ENCODE data around the gene ATP6V1B1.
"Not testable (repeated sequence)": the region's sequence is repeated elsewhere in the genome, so short reads cannot be mapped to it uniquely, and the experiment has no call there.

Gene ATP6V1B1

DNA sequence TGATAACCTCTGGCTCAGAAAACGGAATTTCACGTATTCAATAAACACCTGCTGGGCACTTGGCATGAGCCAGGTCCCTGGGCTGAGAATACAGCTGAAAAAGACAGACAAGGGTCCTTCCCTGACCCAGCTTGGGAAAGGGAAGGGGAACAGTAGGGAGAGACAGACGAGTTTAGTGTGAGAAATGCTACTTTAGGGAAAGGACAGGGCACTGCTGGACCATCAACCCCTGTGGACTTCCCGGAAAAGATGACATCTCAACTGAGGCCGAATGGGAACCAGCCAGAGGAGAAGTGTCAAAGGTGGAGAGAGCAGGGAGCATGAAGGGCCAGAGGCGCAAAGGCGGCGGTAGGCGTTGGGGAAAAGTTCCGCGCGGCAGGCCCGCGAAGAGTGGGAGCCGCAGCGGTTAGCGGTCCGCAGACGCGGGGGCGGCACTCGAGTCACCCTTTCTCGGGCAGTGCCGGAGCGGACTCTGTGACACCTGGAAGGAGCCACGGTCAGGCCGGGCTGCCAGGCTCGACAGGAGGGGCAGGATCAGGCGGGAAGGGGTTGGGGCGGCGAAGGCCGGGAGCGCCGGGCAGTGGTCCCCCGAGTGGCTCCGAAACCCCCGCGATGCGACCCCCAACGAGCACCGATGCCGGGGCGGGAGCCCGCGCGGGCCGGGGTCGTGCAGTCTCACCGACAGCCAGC is 58.5 kb downstream of the ATP6V1B1 start:
- H3K4me3 Mint-ChIP-seq: peak overlapping the region; percentile 99
- H3K27me3 Mint-ChIP-seq: no peaks in the 10 kb centered on the region
- no peaks in the 10 kb centered on the region for H3K9me3 Mint-ChIP-seq
- peaks cover 5% of the 10 kb centered on the region for H3K36me3 Mint-ChIP-seq
- peak overlapping the region; percentile 99 for H3K27ac Mint-ChIP-seq
- H3K4me1 Mint-ChIP-seq: peaks cover 32% of the 10 kb centered on the region

DNA sequence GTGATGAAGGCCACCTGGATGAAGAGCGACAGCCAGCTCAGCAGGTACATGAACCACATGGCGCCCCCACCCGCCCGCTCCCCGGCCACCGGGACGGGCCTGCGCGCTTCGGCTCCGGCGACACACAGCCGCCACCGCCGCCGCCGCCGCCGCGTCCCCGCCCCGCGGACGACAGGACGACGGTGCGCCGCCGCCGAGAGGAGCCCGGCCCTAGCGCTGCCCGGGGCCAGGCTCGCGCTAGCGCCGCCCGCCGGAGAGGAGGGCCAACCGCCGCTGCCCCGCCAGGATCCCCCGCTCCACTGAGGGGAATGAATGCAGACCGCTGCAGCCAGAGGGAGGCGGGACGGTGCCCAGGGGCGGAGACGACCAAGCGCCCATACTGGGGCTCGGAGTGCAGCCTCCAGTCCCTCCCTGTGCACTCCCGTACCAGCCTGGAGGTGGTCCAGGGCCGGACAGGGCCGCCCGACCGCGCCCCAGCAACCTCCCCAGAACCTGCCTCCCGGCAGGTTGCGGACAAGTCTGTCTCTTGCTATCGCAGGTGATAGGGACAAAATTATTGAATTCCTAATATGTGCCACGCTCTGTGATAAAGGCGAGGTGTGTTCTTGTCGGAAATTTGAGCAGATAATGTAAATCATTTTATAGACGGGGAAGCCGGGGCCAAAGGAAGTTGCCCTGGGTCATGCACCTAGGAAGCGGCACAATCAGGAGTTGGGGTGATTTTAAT is 59.2 kb downstream of the ATP6V1B1 start, which contains the start of gene TEX261:
TEX261 (minus strand) TSS at position 175 of the 727 bp plus-strand sequence; CDS start at position 59, 116 bp downstream.
- Mint-ChIP-seq H3K9me3 (no peaks in the 10 kb centered on the region), H3K4me3 (peak within 1 kb of the TSS; percentile 99), H3K27me3 (no peaks in the 10 kb centered on the region), H3K36me3 (peaks cover 5% of the 10 kb centered on the region), H3K27ac (peak within 1 kb of the TSS; percentile 99), H3K4me1 (peaks cover 32% of the 10 kb centered on the region)

DNA sequence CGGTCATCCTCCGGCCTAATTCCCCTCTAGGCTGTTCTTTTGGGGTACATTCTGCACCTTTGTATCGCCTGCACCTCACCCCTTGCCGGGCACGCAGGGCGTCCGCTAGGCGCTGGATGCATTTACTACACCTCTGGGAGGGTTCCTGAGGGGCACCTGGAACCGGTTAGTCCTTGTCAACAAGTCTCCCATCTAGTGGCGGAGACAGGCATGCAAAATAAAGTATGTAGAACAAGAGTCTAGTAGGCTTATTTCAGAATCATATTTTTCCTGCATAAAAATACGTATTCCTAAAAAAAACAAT is 59.7 kb downstream of the ATP6V1B1 start:
- Mint-ChIP-seq H3K27ac (peak overlapping the region; percentile 70), H3K27me3 (no peaks in the 10 kb centered on the region), H3K4me1 (peaks cover 33% of the 10 kb centered on the region), H3K36me3 (peaks cover 5% of the 10 kb centered on the region), H3K4me3 (peak overlapping the region; percentile 89), H3K9me3 (no peaks in the 10 kb centered on the region)

DNA sequence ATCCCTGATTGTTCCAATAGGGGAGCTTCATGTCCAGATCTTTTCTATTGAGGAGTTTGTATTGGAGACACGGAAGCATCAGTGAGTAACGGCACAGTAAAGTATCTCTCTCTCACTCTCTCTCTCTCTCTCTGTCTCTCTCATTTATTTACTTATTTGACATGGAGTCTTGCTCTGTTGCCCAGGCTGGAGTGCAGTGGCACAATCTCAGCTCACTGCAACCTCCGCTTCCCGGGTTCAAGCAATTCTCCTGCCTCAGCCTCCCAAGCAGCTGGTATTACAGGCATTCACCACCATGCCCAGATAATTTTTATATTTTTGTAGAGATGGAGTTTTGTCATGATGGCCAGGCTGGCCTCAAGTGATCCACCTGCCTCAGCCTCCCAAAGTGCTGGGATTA is 63.2 kb downstream of the ATP6V1B1 start:
- H3K4me1 Mint-ChIP-seq: peaks cover 24% of the 10 kb centered on the region
- not testable (repeated sequence) for H3K36me3 Mint-ChIP-seq, H3K27ac Mint-ChIP-seq, H3K27me3 Mint-ChIP-seq, H3K4me3 Mint-ChIP-seq, H3K9me3 Mint-ChIP-seq

DNA sequence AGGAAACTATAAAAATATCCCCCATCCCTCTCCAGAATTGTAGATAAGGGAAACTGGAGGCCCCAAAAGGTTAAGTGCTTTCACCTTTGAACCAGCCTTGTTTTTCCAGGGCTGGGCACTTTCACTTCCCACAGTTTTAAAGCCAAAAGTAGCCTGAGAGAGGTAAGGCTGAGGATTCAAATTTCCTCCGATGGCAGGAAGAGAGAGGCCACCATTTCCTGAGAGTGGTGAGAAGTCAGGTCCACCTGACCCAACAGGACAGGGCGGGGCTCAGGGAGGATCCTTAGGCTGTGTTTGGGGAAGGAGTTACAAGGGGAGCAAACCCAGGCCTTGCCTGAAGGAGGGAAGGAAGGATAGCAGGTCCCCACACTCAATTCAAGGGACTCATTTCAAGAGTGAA is 63.7 kb downstream of the ATP6V1B1 start:
- Mint-ChIP-seq H3K4me1 (peaks cover 21% of the 10 kb centered on the region), H3K4me3 (no peak overlapping the region), H3K27ac (no peak overlapping the region), H3K9me3 (no peaks in the 10 kb centered on the region), H3K36me3 (no peaks in the 10 kb centered on the region), H3K27me3 (no peaks in the 10 kb centered on the region)

DNA sequence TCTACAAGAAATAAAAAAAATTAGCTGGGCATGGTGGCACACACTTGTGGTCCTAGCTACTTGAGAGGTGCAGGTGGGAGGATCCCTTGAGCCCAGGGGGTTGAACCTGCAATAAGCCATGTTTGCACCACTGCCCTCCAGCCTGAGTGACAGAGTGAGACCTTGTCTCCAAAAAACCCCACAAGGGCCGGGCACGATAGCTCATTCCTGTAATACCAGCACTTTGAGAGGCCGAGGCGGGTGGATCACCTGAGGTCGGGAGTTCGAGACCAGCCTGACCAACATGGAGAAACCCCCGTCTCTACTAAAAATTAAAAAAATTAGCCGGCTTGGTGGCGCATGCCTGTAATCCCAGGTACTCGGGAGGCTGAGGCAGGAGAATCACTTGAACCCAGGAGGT is 64.2 kb downstream of the ATP6V1B1 start:
- not testable (repeated sequence) for H3K27ac Mint-ChIP-seq, H3K9me3 Mint-ChIP-seq, H3K36me3 Mint-ChIP-seq, H3K4me3 Mint-ChIP-seq, H3K27me3 Mint-ChIP-seq
- peaks cover 21% of the 10 kb centered on the region for H3K4me1 Mint-ChIP-seq

DNA sequence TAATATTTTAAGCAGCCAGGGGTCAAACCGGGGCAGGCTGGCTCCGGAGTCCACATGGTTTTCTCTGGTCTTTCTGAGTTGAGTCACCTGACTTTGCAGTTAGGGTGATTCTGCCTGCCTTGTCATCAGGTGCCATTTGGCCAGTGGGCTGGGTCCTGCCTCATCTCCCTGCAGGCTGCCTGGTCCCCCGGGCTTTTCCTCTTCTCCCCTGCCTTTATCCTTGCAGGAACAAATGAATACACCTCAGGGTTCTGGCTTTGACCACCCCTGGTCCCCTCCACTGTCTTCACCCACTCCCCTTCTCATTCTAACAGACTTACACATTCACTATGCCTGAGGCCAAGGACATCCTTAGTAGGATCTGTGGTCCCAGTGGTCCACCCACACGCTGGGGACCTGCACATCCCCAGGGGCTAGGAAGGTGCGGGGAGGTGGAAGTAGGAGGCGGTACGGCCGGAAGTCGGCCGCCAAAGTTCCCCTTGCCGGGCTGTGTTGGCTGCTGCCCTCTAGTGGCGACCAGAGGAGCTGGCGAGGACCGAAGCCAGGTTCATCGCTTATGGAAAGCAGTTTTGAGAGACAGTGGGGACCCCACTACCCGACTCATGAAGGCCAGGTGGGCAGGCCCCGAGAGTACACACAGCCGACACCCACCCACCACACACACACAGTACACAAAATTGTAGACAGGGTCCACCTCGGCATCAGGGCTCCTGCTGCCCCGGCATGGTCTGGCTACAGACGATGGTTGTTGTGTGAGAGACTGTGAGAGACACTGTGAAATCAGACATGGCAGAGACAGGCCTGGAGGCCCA is 65.3 kb downstream of the ATP6V1B1 start:
- Mint-ChIP-seq H3K4me1 (peaks cover 15% of the 10 kb centered on the region), H3K4me3 (peak overlapping the region; percentile 76), H3K27ac (peak overlapping the region; percentile 8), H3K27me3 (no peaks in the 10 kb centered on the region), H3K36me3 (no peaks in the 10 kb centered on the region), H3K9me3 (no peaks in the 10 kb centered on the region)

DNA sequence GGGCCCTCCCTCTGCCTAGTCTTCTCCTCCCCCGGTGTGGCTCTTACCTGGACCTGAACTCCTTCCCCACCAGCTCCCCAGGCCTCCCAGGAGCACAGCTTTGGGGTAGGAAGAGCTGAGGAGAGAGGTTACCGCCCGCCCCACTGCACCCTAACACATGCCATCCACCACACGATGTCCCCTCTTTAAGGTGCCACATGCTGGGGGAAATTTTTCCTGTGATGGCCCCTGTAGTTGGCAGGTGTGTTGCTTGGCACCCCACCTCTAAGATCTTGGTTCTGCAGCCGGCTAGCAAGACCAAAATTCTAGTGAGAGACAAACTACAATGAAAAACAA is 65.9 kb downstream of the ATP6V1B1 start:
- H3K9me3 Mint-ChIP-seq: no peaks in the 10 kb centered on the region
- H3K36me3 Mint-ChIP-seq: no peaks in the 10 kb centered on the region
- H3K27ac Mint-ChIP-seq: no peak overlapping the region
- no peak overlapping the region for H3K4me3 Mint-ChIP-seq
- H3K27me3 Mint-ChIP-seq: no peaks in the 10 kb centered on the region
- H3K4me1 Mint-ChIP-seq: peaks cover 14% of the 10 kb centered on the region

DNA sequence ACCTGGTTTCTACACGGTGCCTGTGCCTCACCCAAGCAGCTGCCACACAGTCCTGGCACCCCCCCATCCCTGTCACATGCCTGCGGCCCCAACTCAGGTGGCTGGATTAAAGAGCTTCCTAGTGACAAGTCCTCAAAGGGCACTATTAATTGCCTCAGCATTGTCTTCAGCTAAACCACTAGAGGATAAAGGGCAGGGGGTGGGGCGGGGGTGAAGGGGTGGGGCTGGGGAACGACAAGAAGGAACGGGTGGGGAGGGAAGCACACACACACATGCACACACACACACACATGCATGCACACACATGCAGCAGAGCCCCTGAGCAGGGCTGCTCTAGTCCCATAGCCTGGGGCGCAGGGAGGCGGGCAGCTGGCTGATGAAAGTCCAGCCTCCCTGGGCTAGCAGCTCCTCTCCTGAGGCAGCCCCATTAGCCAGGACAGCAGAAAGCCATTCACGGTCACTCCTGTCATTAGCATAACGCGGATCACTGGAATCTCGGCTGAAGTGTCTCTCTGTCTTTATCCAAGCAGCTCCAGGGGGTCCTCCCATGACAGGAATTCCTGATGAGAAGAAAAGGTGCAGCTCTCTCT is 66.4 kb downstream of the ATP6V1B1 start:
- H3K36me3 Mint-ChIP-seq: no peaks in the 10 kb centered on the region
- H3K27ac Mint-ChIP-seq: no peak overlapping the region
- H3K27me3 Mint-ChIP-seq: no peaks in the 10 kb centered on the region
- no peaks in the 10 kb centered on the region for H3K9me3 Mint-ChIP-seq
- no peak overlapping the region for H3K4me3 Mint-ChIP-seq
- peaks cover 14% of the 10 kb centered on the region for H3K4me1 Mint-ChIP-seq

DNA sequence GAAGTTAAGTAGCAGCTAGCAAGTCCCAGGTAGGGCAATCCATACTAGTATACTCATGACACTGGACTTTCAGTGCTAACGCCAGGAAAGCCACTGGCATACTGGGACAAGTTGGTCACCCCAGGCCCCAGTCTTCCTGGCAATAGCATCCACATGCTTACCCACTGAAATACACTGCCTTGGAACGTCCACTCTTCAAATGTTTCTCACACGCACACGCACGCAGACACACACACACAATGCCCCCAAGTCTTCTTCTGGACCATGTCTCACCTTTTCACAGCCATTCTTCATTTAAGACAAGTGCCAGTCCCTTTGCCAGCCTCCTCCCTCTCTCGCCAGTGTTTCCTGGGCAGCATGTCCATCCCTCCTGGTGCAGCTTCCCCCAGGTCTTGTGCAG is 67.7 kb downstream of the ATP6V1B1 start:
- H3K9me3 Mint-ChIP-seq: no peaks in the 10 kb centered on the region
- H3K27me3 Mint-ChIP-seq: no peaks in the 10 kb centered on the region
- H3K4me3 Mint-ChIP-seq: no peak overlapping the region
- peaks cover 14% of the 10 kb centered on the region for H3K4me1 Mint-ChIP-seq
- H3K36me3 Mint-ChIP-seq: no peaks in the 10 kb centered on the region
- H3K27ac Mint-ChIP-seq: no peak overlapping the region

DNA sequence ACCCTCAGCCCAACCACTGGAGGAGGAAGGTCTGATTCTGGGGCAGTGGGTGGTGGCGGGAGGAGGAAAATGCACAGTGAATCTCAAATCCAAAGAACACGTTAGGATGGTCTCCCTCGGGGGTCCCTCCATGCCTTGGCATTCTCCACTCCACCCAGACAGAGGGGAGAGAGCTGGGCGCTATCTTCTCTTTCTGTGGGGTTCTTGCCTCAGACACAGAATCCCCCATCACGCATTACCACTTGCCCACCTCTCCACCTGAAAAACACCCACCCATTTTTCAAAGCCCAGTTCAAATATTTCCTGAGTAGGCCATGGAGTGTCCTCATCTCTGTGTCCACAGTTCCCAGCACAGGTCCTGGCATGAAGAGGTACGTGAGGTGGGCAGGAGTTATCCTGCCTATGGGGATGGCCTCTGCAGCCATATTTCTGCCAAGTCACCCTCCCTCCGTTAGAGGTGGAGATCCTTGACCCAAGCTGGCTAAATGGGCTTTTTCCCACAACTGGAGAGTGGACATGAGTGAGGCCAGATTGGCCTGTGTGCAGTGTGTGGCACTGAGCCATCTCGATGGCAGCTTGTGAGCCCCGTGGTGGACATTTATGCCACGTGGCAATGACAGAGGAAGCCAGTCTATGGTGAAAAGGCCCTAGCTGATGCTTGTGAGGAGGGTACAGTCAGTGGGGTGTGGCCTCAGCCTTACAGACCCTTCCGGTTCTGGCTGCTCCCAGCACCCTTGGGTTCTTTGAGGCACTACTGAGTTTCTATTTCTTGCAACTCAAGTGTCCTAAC is 68.5 kb downstream of the ATP6V1B1 start:
- H3K4me3 Mint-ChIP-seq: no peak overlapping the region
- peaks cover 14% of the 10 kb centered on the region for H3K4me1 Mint-ChIP-seq
- H3K9me3 Mint-ChIP-seq: no peaks in the 10 kb centered on the region
- H3K36me3 Mint-ChIP-seq: no peaks in the 10 kb centered on the region
- H3K27me3 Mint-ChIP-seq: no peaks in the 10 kb centered on the region
- no peak overlapping the region for H3K27ac Mint-ChIP-seq

DNA sequence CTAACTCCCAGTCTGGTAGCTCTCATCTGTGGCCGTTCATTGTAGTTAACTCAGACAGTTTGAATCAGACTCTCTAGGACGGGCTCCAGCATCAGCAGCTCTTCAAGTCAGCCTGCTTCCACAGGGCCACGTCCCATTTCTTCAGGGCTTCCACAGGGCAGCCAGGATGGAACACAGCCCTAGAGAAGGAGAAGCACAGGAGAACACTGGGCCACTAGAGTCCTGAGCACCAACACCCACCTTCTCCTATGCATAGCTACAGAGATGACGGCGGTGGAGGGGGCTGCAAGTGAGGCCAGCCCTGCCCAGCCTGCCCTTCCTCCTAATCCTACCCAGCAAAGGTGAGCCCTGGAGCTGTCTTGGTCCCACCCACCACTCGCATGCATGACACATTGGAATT is 69.2 kb downstream of the ATP6V1B1 start:
- Mint-ChIP-seq H3K4me3 (no peak overlapping the region), H3K9me3 (no peaks in the 10 kb centered on the region), H3K27ac (no peak overlapping the region), H3K4me1 (peaks cover 14% of the 10 kb centered on the region), H3K36me3 (no peaks in the 10 kb centered on the region), H3K27me3 (peaks cover 3% of the 10 kb centered on the region)

DNA sequence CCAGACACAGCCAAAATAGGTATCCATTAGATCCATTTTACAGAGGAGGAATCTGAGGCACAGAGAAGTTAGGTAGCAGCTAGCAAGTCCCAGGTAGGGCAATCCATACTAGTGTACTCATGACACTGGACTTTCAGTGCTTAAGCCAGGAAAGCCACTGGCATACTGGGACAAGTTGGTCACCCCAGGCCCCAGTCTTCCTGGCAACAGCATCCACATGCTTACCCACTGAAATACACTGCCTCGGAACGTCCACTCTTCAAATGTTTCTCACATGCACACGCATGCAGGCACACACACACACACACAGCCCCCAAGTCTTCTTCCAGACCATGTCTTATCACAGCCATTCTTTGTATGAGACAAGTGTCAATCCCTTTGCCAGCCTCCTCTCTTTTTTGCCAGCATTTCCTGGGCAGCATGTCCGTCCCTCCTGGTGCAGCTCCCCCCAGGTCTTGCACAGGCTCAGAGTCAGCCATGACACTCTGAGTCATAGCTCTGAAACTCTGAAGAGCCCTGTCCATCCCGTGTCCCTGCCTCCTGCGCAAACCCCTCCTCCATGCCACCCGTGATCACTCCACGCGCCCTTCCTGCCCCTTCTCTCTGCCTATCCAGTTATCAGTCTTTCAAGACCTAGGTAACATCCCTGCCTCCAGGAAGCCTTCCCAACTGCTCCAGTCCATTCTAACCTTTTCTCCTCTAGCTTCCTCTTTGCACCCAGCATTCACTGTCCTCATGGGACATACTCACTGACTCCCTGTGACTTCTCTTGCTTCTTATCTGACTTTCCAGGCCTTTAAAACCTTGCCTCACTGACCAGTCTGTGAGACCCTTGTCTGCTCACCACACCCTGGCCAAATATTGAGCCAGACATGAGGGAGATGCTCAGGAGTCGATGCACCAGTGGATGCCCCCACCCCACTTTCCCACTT is 69.8 kb downstream of the ATP6V1B1 start:
- Mint-ChIP-seq H3K9me3 (no peaks in the 10 kb centered on the region), H3K4me1 (peaks cover 11% of the 10 kb centered on the region), H3K27ac (no peak overlapping the region), H3K27me3 (peaks cover 7% of the 10 kb centered on the region), H3K4me3 (no peak overlapping the region), H3K36me3 (no peaks in the 10 kb centered on the region)

DNA sequence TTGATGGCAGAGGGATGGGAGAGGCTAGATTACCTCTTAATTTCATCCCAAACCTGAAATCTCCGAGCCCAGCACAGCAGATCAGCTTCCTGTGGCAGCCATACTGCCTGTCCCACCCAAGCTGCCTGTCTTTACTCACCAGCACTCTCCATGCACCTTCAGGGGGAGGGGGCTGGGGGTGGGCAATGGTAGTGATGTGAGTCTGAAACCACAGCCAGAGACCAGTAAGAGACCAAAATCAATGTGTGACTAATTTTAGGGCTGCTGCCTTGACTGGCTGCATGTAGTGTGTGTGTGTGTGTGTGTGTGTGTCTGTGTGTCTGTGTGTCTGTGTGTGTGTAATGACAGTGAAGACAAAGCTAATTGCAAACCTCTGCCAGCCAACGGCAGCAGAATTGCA is 70.6 kb downstream of the ATP6V1B1 start:
- Mint-ChIP-seq H3K27me3 (peaks cover 7% of the 10 kb centered on the region), H3K36me3 (no peaks in the 10 kb centered on the region), H3K9me3 (no peaks in the 10 kb centered on the region), H3K4me1 (peaks cover 4% of the 10 kb centered on the region), H3K4me3 (no peak overlapping the region), H3K27ac (no peak overlapping the region)
